Hypothalamus (tissue), 51 donors: Measurements from ENCODE around the gene ANKRD24.
"Not testable (repeated sequence)": the region's sequence is repeated elsewhere in the genome, so short reads cannot be mapped to it uniquely, and the experiment has no call there.

Source experiments
- DNase-seq, 51 donors: peaks; one replicate each; lab custom pipeline; 2025; lab: John Stamatoyannopoulos, UW

Gene ANKRD24

GRCh38 chr19:4228765-4229178, 46.3 kb downstream of the ANKRD24 start:
- DNase-seq, result no peak

GRCh38 chr19:4229179-4229931, 46.9 kb downstream of the ANKRD24 start, which contains the start of gene EBI3:
EBI3 (plus strand) TSS chr19:4229523; CDS start chr19:4229551, 28 bp downstream.
- peak in 15 of 51 donors; percentile 2 to 28 (median 10) for DNase-seq

- not testable (repeated sequence) for DNase-seq
These were observed 47.7 kb downstream of the ANKRD24 start for GRCh38 chr19:4230237-4230636.

- DNase-seq, result not testable (repeated sequence)
These were observed 49.0 kb downstream of the ANKRD24 start for GRCh38 chr19:4231521-4231920.

GRCh38 chr19:4232139-4232538, 49.6 kb downstream of the ANKRD24 start:
- not testable (repeated sequence) for DNase-seq

- DNase-seq, result no peak
These were observed 50.3 kb downstream of the ANKRD24 start for GRCh38 chr19:4232614-4233281.

- peak in 20 of 51 donors; percentile 1 to 51 (median 9) for DNase-seq
These were observed 50.9 kb downstream of the ANKRD24 start for GRCh38 chr19:4233282-4233853.

GRCh38 chr19:4234142-4234861, 51.8 kb downstream of the ANKRD24 start:
- no peak for DNase-seq

- no peak for DNase-seq
These were observed 52.3 kb downstream of the ANKRD24 start for GRCh38 chr19:4234862-4235201.

GRCh38 chr19:4237510-4237909, 55.0 kb downstream of the ANKRD24 start:
- not testable (repeated sequence) for DNase-seq

- DNase-seq, result no peak
These were observed 56.3 kb downstream of the ANKRD24 start for GRCh38 chr19:4238831-4239230.

GRCh38 chr19:4241824-4242430, 59.4 kb downstream of the ANKRD24 start:
- DNase-seq, result no peak

- not testable (repeated sequence) for DNase-seq
These were observed 63.4 kb downstream of the ANKRD24 start for GRCh38 chr19:4245938-4246337.

GRCh38 chr19:4246767-4247593, 64.5 kb downstream of the ANKRD24 start, which contains the start of gene YJU2:
YJU2 (plus strand) TSS chr19:4247080; CDS start chr19:4247147, 67 bp downstream.
- DNase-seq, result peak; percentile 50 to 99 (median 91)

- DNase-seq, result no peak
These were observed 74.1 kb downstream of the ANKRD24 start for GRCh38 chr19:4256563-4256962.

- no peak for DNase-seq
These were observed 74.5 kb downstream of the ANKRD24 start for GRCh38 chr19:4257025-4257424.

- DNase-seq, result no peak
These were observed 75.7 kb downstream of the ANKRD24 start for GRCh38 chr19:4258181-4258580.

GRCh38 chr19:4260613-4261191, 78.2 kb downstream of the ANKRD24 start:
- no peak for DNase-seq

GRCh38 chr19:4264812-4265211, 82.3 kb downstream of the ANKRD24 start:
- no peak for DNase-seq
